Gastroesophageal sphincter (tissue), 4 donors: ENCODE measurements around the gene CDYL2. TPM values are rescaled to one million over a fixed set of nuclear protein-coding genes. Genes with fewer than 3 reads are reported as not detected.

ENCODE experiments used
- ATAC-seq: fragments of 150-250 bp; one replicate; pipeline ENCODE4 v1.9.1; 2016; ENCODE audit warnings: mild to moderate bottlenecking, moderate library complexity
- H3K27ac ChIP-seq, 4 donors: fragments of 200-600 bp; sonication (generic) in 3 of 4; 1 replicate in 3 of 4; 2 replicates in 1 of 4; pipeline ENCODE4 v1.5.1; 2016 to 2019
- H3K27me3 ChIP-seq: fragments of 200-600 bp; sonication (generic); one replicate; pipeline ENCODE4 v1.5.1; 2019
- H3K36me3 ChIP-seq, 2 donors: fragments of 200-600 bp; sonication (generic); one replicate each; pipeline ENCODE4 v1.5.1; 2019; ENCODE audit warnings: control low read depth in 1 of 2
- H3K4me1 ChIP-seq, 3 donors: fragments of 200-600 bp; sonication (generic); 1 replicate in 2 of 3; 2 replicates in 1 of 3; pipeline ENCODE4 v1.5.1; 2016 to 2019; ENCODE audit warnings: control low read depth in 2 of 3
- H3K4me3 ChIP-seq, 2 donors: fragments of 200-600 bp; sonication (generic); one replicate each; pipeline ENCODE4 v1.5.1; 2019; ENCODE audit warnings: mild to moderate bottlenecking in 1 of 2, moderate library complexity in 1 of 2
- H3K9me3 ChIP-seq, 3 donors: fragments of 200-600 bp; sonication (generic); one replicate each; pipeline ENCODE4 v1.5.1; 2017 to 2019; ENCODE audit warnings: control low read depth in 2 of 3
- EP300 ChIP-seq: sonication (generic); formaldehyde crosslinking; IDR thresholded peaks from one replicate; pipeline ENCODE4 v1.6.1; 2017; ENCODE audit warnings: antibody characterized with exemption, mild to moderate bottlenecking
- POLR2A ChIP-seq, 2 donors: fragments of 450-650 bp; IDR thresholded peaks; one replicate each; pipeline ENCODE4 v1.6.1; 2017; ENCODE audit warnings: antibody characterized with exemption in 2 of 2, mild to moderate bottlenecking in 2 of 2, moderate library complexity in 1 of 2
- POLR2AphosphoS5 ChIP-seq: sonication (generic); formaldehyde crosslinking; IDR thresholded peaks from one replicate; pipeline ENCODE4 v1.6.1; 2017; ENCODE audit warnings: antibody characterized with exemption
- WGBS, 2 donors: methylation state at CpG; one replicate each; pipeline ENCODE4 v1.1.5; 2018; ENCODE audit warnings: low coverage in 1 of 2; 5-methylcytosine and 5-hydroxymethylcytosine counted together
- total RNA-seq, 4 donors: library from RNA; depleted of rRNA; stranded (reverse); fragments of >200 nt; gene quantifications; one replicate each; pipeline ENCODE4 v1.1.0, GENCODE V29; 2016
- TF ChIP-seq, protein P1 (sequence below), 4 experiments: fragments of 200-600 bp in 2 of 4; fragments of 450-650 bp in 2 of 4; sonication (generic) in 1 of 4; IDR thresholded peaks; one replicate each; pipeline ENCODE4 v1.5.1; 2017 to 2019; ENCODE audit warnings: antibody characterized with exemption in 4 of 4, mild to moderate bottlenecking in 2 of 4, moderate library complexity in 2 of 4

CDYL2 gene
- total RNA-seq, 4 donors from 2014 or later = 0.78 to 11.7 (median 3.2) TPM

DNA sequence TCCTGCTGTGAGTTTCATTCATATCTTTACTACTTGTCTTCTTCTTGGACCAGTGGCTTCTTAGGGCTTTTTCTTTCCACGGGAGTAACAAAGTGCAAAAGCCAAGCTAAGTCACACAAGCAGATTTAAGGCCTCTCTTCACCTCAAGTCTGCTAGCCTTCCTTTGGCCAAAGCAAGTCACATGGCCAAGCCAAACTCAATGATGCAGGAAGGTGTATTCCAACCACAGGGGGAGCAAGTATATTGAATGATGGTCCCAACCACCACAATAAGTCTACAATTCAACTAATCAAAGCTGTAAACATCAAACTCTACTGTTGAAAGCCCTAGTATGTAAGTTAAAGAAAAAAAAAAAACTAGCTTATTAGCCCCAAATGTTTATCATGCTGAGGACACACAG lies 44.5 kb upstream of the CDYL2 start:
- no peak overlapping the region for H3K27ac ChIP-seq
- H3K4me3 ChIP-seq = no peak overlapping the region
- H3K9me3 ChIP-seq = peaks cover 0 to 11% (median 0%) of the 10 kb centered on the region in 3 donors
- TF ChIP-seq, protein P1, sequence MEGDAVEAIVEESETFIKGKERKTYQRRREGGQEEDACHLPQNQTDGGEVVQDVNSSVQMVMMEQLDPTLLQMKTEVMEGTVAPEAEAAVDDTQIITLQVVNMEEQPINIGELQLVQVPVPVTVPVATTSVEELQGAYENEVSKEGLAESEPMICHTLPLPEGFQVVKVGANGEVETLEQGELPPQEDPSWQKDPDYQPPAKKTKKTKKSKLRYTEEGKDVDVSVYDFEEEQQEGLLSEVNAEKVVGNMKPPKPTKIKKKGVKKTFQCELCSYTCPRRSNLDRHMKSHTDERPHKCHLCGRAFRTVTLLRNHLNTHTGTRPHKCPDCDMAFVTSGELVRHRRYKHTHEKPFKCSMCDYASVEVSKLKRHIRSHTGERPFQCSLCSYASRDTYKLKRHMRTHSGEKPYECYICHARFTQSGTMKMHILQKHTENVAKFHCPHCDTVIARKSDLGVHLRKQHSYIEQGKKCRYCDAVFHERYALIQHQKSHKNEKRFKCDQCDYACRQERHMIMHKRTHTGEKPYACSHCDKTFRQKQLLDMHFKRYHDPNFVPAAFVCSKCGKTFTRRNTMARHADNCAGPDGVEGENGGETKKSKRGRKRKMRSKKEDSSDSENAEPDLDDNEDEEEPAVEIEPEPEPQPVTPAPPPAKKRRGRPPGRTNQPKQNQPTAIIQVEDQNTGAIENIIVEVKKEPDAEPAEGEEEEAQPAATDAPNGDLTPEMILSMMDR (IDR thresholded peaks at IDR 0.05) = no peak
- TF ChIP-seq EP300 (no peak), POLR2AphosphoS5 (no peak), POLR2A (IDR thresholded peaks at IDR 0.05) (no peak)
- no peaks in the 10 kb centered on the region for H3K27me3 ChIP-seq
- WGBS, 2 donors = 100% methylated on average over 1 of the region's 1 CpG; no CpG with 5 or more reads in 1 of the 2 donors
- no peak for ATAC-seq
- H3K36me3 ChIP-seq = no peaks in the 10 kb centered on the region
- H3K4me1 ChIP-seq = no peaks in the 10 kb centered on the region

DNA sequence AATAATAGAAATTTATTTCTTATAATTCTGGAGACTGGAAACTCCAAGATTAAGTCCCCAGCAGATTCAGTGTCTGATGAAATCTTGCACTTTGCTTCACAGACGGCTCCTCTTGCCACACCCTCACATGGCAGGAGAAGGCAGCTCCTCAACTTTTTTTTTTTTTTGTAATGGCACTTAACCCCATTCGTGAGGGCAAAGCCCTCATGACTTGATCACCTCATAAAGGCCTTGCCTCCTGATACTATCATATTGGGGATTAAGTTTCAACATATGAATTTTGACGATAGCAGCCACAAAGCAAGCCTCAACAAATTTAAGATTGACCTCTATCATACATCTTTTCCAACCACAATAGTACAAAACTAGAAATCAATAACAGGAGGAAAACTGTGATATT lies 42.3 kb upstream of the CDYL2 start:
- Histone ChIP-seq H3K27me3 (no peaks in the 10 kb centered on the region), H3K4me3 (no peak overlapping the region), H3K4me1 (no peaks in the 10 kb centered on the region), H3K27ac (no peak overlapping the region), H3K9me3 (peaks cover 0 to 24% (median 0%) of the 10 kb centered on the region in 3 donors), H3K36me3 (no peaks in the 10 kb centered on the region)
- ATAC-seq = no peak
- WGBS, 2 donors = 43 to 73% methylated on average over 2 to 3 of the region's 3 CpGs
- no peak for TF ChIP-seq POLR2A (IDR thresholded peaks at IDR 0.05)

DNA sequence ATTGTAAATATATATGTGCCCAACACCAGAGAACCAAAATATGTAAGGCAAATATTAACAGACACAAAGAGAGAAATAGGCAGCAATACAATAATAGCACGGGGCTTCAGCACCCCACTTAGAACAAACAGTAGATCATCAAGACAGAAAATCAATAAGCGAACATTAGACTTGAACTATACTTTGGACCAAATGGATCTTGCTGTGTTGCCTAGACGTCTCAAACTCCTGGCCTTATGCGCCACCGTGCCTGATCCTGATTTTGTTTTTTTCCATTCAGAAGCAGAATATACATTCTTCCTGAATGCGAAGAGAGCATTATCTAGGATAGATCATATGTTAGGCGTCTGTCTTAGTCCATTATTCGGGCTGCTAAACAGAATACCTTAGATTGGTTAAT lies 41.9 kb upstream of the CDYL2 start:
- H3K36me3 ChIP-seq = no peaks in the 10 kb centered on the region
- no peak overlapping the region for H3K4me3 ChIP-seq
- WGBS, 2 donors = 77 to 80% methylated on average over 8 of the region's 8 CpGs
- H3K27me3 ChIP-seq = no peaks in the 10 kb centered on the region
- TF ChIP-seq EP300 = no peak
- no peak for ATAC-seq
- H3K9me3 ChIP-seq = peaks cover 0 to 24% (median 0%) of the 10 kb centered on the region in 3 donors
- no peak overlapping the region for H3K27ac ChIP-seq
- no peaks in the 10 kb centered on the region for H3K4me1 ChIP-seq

DNA sequence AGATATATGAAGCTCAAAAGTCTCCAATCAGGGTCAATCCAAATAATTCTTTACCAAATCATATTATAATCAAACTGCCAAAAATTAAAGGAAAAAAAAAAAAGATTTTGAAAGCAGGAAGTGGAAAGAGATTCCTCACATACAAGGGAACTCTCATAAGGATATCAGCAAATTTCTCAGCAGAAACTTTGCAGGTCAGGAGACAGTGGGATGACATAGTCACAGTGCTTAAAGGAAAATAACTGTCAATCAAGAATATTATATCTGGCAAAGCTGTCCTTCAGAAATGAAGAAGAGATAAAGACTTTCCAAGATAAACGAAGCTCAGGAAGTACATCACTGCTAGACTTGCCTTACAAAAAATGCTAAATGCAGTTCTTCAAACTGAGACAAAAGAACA lies 40.0 kb upstream of the CDYL2 start:
- TF ChIP-seq POLR2AphosphoS5 (no peak), EP300 (no peak), POLR2A (IDR thresholded peaks at IDR 0.05) (no peak)
- TF ChIP-seq, protein P1 (IDR thresholded peaks at IDR 0.05) = no peak
- H3K36me3 ChIP-seq = no peaks in the 10 kb centered on the region
- H3K4me1 ChIP-seq = no peaks in the 10 kb centered on the region
- no peak overlapping the region for H3K27ac ChIP-seq
- H3K4me3 ChIP-seq = no peak overlapping the region
- 67 to 92% methylated on average over 1 of the region's 1 CpG for WGBS, 2 donors
- H3K27me3 ChIP-seq = no peaks in the 10 kb centered on the region
- ATAC-seq = no peak
- H3K9me3 ChIP-seq = peaks cover 0 to 24% (median 0%) of the 10 kb centered on the region in 3 donors

DNA sequence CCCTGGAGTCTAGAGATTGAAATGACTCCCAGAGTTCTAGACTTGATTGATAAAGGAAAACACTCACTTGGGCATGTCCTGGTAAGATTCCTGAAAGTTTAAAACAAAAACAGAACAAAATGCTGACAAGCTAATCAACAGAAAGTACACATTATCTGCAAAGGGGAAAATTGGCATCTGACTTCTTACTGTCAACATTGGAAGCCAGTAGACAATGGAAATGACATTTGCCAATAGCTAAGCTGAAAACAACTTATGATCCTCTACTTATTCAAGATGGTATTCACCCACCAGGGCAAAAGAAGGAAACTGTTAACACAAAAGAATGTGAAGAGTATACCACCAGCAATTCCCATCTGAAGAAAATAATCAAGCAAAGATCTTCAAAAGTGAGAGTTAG lies 36.8 kb upstream of the CDYL2 start:
- no peaks in the 10 kb centered on the region for H3K4me1 ChIP-seq
- no peak overlapping the region for H3K4me3 ChIP-seq
- no peak for TF ChIP-seq EP300
- no peak for TF ChIP-seq POLR2A (IDR thresholded peaks at IDR 0.05)
- no peak for ATAC-seq
- no peaks in the 10 kb centered on the region for H3K36me3 ChIP-seq
- H3K27me3 ChIP-seq = no peaks in the 10 kb centered on the region
- no peak overlapping the region for H3K27ac ChIP-seq
- peaks cover 0 to 24% (median 0%) of the 10 kb centered on the region in 3 donors for H3K9me3 ChIP-seq

DNA sequence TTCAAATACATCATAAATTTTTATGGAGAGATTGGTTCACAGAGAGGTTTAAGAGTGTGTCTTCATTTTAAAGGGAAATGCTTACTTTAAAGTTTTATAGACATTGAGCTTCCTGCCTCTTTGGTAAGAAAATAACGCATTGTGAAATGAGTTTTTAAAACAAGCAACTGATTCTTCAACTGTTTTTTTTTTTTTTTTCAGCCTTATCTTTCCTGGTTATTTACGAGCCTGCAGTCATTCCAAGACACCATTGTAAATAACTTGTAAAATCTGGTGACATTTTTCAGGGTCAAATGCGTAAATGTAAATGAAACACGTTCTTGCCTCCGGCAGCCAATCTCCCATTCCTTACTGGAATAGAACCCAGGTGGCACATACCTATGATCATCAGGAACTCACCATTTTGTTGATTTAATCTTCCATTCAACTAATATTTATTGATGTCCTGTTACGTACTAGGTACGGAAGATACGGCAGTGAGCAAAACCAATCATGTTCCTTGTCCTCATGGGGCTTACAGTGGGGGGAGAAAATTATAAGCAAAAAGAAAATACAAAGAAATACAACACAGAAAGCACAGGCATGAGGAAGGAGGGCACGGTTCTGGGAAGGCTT lies 33.2 kb upstream of the CDYL2 start:
- 65 to 75% methylated on average over 7 to 9 of the region's 9 CpGs for WGBS, 2 donors
- no peak for ATAC-seq
- no peaks in the 10 kb centered on the region for H3K4me1 ChIP-seq

More for the DNA sequence above, 33.2 kb upstream of the CDYL2 start:
- no peaks in the 10 kb centered on the region for H3K36me3 ChIP-seq
- H3K9me3 ChIP-seq = peaks cover 0 to 2% (median 0%) of the 10 kb centered on the region in 3 donors
- no peak overlapping the region for H3K4me3 ChIP-seq
- TF ChIP-seq POLR2A (IDR thresholded peaks at IDR 0.05) = no peak
- TF ChIP-seq EP300 = no peak
- TF ChIP-seq POLR2AphosphoS5 = no peak
- TF ChIP-seq, protein P1 (IDR thresholded peaks at IDR 0.05) = no peak
- no peak overlapping the region for H3K27ac ChIP-seq
- no peaks in the 10 kb centered on the region for H3K27me3 ChIP-seq
